Measurements from ENCODE around the gene PLTP. TPM values are rescaled to one million over a fixed set of nuclear protein-coding genes. Genes with fewer than 3 reads are reported as not detected.

Gene PLTP
- total and polyA plus RNA-seq, 2 donors (not counting 3 experiments of a cell fraction or from before 2014, with no cell fraction given) = 62.1 to 118 TPM

DNA sequence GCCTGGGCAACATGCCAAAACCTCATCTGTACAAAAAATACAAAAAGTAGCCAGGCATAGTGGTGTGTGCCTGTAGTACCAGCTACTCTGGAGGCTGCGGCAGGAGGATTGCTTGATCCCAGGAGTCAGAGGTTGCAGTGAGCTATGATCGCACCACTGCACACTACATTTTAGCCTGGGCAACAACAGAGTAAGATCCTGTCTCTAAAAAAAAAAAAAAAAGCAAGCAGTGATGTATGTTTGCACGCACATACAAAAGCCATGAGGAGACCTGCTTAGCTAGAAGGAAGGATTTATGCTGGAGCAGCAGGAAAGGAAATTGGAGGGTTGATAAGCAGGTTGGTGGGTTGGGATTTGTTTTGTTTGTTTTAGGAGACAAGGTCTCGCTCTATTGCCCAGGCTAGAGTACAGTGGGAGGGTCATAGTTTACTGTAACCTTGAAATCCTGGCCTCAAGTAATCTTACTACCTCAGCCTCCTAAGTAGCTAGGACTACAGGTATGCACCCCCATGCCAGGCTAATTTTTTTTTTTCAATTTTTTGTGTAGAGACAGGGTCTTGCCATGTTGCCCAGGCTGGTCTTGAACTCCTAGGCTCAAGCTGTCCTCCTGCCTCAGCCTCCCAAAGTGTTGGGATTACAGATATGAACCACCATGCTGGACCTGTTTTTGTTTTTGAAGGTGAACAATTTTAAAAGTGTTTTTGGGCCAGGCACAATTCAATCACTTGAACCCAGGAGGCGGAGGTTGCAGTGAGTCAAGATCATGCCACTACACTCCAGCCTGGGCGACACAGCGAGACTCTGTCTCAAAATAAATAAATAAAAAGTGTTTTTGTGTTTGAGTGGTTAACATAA is 50.5 kb downstream of the PLTP start:
- Histone ChIP-seq H2AFZ (ENCODE audit: low read depth, low read length) (no peak overlapping the region), H3K36me3 (ENCODE audit: control insufficient read depth in 2 of 2, extremely low read depth in 1 of 2, insufficient read depth in 2 of 2, low read length in 2 of 2) (no peaks in the 10 kb centered on the region), H3K4me2 (ENCODE audit: insufficient read depth, low read length) (no peak overlapping the region), H3K9ac (replicated peaks; ENCODE audit: extremely low read depth, insufficient read depth, low read length) (no peak overlapping the region), H3K4me1 (ENCODE audit: control insufficient read depth, extremely low read depth, insufficient read depth, low read length) (peaks cover 10% of the 10 kb centered on the region), H3K27me3 (ENCODE audit: control insufficient read depth in 2 of 2, insufficient read depth in 2 of 2, low read length in 2 of 2) (no peaks in the 10 kb centered on the region), H3K4me3 (replicated peaks in 1 of 3; ENCODE audit: insufficient read depth in 1 of 3, low read depth in 1 of 3, low read length in 3 of 3) (no peak overlapping the region), H3K27ac (ENCODE audit: insufficient read depth, low read depth, low read length) (no peak overlapping the region), H4K20me1 (replicated peaks; ENCODE audit: control insufficient read depth, extremely low read depth, insufficient read depth, low read length) (no peaks in the 10 kb centered on the region), H3K79me2 (ENCODE audit: control insufficient read depth, insufficient read depth, low read length) (peaks cover 3% of the 10 kb centered on the region), H3K9me1 (replicated peaks; ENCODE audit: control insufficient read depth, extremely low read depth, insufficient read depth, low read length) (no peaks in the 10 kb centered on the region), H3K9me3 (replicated peaks; ENCODE audit: control insufficient read depth, insufficient read depth, low read length) (no peaks in the 10 kb centered on the region)
- intact Hi-C loops (cut with micrococcal nuclease) = no loop called here
- no peak for DNase-seq (ENCODE audit: low read depth, low spot score)
- ChIA-PET CTCF (interaction anchor here (0.7 to 1.4 kb wide), 3 partner anchors 24 to 73 kb away, joined by 3 to 4 read pairs (median 3); partner anchors contain the start of gene PCIF1), POLR2A (interaction anchor here (0.7 kb wide), 1 partner anchor 96 kb away, joined by 3 read pairs; no protein-coding TSS in a partner anchor)
- TF ChIP-seq POLR2A (IDR thresholded peaks at IDR 0.05; ENCODE audit: low read depth, low read length) (no peak), GATA2 (IDR thresholded peaks at IDR 0.05; ENCODE audit: insufficient read depth, insufficient read length, low read depth, low read length) (no peak), MAX (IDR thresholded peaks at IDR 0.05; ENCODE audit: insufficient read depth, insufficient read length) (no peak), CTCF (IDR thresholded peaks at IDR 0.05; ENCODE audit: extremely low read depth in 1 of 2, insufficient read depth in 1 of 2, low read depth in 1 of 2, low read length in 2 of 2) (no peak), MYC (IDR thresholded peaks at IDR 0.05; ENCODE audit: low read depth, low read length) (no peak), POLR2AphosphoS5 (IDR thresholded peaks at IDR 0.05; ENCODE audit: insufficient read depth, low read depth, low read length) (no peak), EZH2 (IDR thresholded peaks at IDR 0.05; ENCODE audit: borderline replicate concordance, low read depth, low read length, severe bottlenecking) (no peak), JUN (IDR thresholded peaks at IDR 0.05; ENCODE audit: borderline replicate concordance, insufficient read depth, insufficient read length, low read depth) (no peak), FOS (IDR thresholded peaks at IDR 0.05; ENCODE audit: borderline replicate concordance, insufficient read depth, low read length) (no peak)
- FAIRE-seq = peak; percentile 83
- dilution Hi-C loops (cut with MboI; ENCODE audit: extremely low pct_ligation_motif_present, low sequenced_read_pairs) = no loop called here
- no TSS peak for BruUV-seq (replicated peaks)
